ENCODE data around the gene TMIGD1. TPM values are rescaled to one million over a fixed set of nuclear protein-coding genes. Genes with fewer than 3 reads are reported as not detected.

TMIGD1 gene
- total and polyA plus RNA-seq, 2 of the 13 experiments (the other 11 are each of a cell fraction or from before 2014, with no cell fraction given), result not detected

DNA sequence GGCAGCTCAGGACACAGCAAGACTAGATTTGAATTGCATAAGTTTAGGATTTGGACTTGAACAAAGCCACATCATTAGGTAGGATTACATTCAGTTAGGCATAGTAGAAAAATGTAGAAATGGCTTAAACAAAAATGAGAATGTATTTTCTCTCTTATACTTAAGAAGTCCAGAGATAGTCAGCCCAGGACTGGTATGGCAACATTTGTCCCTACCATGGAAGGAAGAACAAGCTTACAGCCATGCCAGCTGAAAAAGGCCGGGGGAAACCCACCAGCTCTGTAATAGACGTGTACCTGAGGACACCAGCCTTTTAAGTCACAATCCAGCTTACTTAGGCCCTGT is 11.2 kb upstream of the TMIGD1 start (continued):
- TF ChIP-seq KLF6 (CRISPR knock-in tag; IDR thresholded peaks at IDR 0.05) (no peak), ZFP36 (IDR thresholded peaks at IDR 0.05; ENCODE audit: borderline replicate concordance, low read depth, low read length, partially characterized antibody) (no peak), ZBTB38 (CRISPR knock-in tag; IDR thresholded peaks at IDR 0.05) (no peak), DMAP1 (CRISPR knock-in tag; IDR thresholded peaks at IDR 0.05) (no peak), CEBPB (IDR thresholded peaks at IDR 0.05; ENCODE audit: borderline replicate concordance, low read depth, low read length) (no peak), SIX4 (CRISPR knock-in tag; IDR thresholded peaks at IDR 0.05) (no peak), TEAD2 (CRISPR knock-in tag; IDR thresholded peaks at IDR 0.05) (no peak), PITX1 (CRISPR knock-in tag; IDR thresholded peaks at IDR 0.05) (no peak), ZNF816 (CRISPR knock-in tag; IDR thresholded peaks at IDR 0.05; ENCODE audit: borderline replicate concordance) (no peak), ZNF782 (CRISPR knock-in tag; IDR thresholded peaks at IDR 0.05; ENCODE audit: borderline replicate concordance) (no peak), ISX (CRISPR knock-in tag; conservative IDR thresholded peaks at IDR 0.05) (no peak), HNF4G (IDR thresholded peaks at IDR 0.05; ENCODE audit: borderline replicate concordance, low read depth, low read length) (no peak), HNF4G (CRISPR knock-in tag; IDR thresholded peaks at IDR 0.05; ENCODE audit: borderline replicate concordance, low read depth) (0 out of 2 replicates have a peak, but pooled peaks have one; percentile 0), FOXK2 (IDR thresholded peaks at IDR 0.05) (no peak), ZNF746 (CRISPR knock-in tag; IDR thresholded peaks at IDR 0.05) (0 out of 2 replicates have a peak, but pooled peaks have one; percentile 15), SP1 (IDR thresholded peaks at IDR 0.05) (no peak), SP1 (CRISPR knock-in tag; IDR thresholded peaks at IDR 0.05) (no peak), ZNF7 (CRISPR knock-in tag; IDR thresholded peaks at IDR 0.05) (no peak), SYNCRIP (IDR thresholded peaks at IDR 0.05; ENCODE audit: insufficient read depth, low read depth, low read length) (no peak), ZNF616 (CRISPR knock-in tag; IDR thresholded peaks at IDR 0.05; ENCODE audit: low read depth) (no peak), HMG20A (CRISPR knock-in tag; IDR thresholded peaks at IDR 0.05; ENCODE audit: borderline replicate concordance) (no peak), MAFG (CRISPR knock-in tag; IDR thresholded peaks at IDR 0.05) (no peak), CHD4 (IDR thresholded peaks at IDR 0.05; ENCODE audit: borderline replicate concordance, low read length) (no peak), NFRKB (IDR thresholded peaks at IDR 0.05) (no peak), RARG (CRISPR knock-in tag; IDR thresholded peaks at IDR 0.05; ENCODE audit: low read depth) (no peak)
- TF ChIP-seq, protein P1, sequence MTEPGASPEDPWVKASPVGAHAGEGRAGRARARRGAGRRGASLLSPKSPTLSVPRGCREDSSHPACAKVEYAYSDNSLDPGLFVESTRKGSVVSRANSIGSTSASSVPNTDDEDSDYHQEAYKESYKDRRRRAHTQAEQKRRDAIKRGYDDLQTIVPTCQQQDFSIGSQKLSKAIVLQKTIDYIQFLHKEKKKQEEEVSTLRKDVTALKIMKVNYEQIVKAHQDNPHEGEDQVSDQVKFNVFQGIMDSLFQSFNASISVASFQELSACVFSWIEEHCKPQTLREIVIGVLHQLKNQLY (CRISPR knock-in tag; IDR thresholded peaks at IDR 0.05), result no peak
- TF ChIP-seq, protein P2, sequence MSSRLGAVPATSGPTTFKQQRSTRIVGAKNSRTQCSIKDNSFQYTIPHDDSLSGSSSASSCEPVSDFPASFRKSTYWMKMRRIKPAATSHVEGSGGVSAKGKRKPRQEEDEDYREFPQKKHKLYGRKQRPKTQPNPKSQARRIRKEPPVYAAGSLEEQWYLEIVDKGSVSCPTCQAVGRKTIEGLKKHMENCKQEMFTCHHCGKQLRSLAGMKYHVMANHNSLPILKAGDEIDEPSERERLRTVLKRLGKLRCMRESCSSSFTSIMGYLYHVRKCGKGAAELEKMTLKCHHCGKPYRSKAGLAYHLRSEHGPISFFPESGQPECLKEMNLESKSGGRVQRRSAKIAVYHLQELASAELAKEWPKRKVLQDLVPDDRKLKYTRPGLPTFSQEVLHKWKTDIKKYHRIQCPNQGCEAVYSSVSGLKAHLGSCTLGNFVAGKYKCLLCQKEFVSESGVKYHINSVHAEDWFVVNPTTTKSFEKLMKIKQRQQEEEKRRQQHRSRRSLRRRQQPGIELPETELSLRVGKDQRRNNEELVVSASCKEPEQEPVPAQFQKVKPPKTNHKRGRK (CRISPR knock-in tag; IDR thresholded peaks at IDR 0.05), result no peak
- TF ChIP-seq, protein P3, sequence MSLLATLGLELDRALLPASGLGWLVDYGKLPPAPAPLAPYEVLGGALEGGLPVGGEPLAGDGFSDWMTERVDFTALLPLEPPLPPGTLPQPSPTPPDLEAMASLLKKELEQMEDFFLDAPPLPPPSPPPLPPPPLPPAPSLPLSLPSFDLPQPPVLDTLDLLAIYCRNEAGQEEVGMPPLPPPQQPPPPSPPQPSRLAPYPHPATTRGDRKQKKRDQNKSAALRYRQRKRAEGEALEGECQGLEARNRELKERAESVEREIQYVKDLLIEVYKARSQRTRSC (CRISPR knock-in tag; IDR thresholded peaks at IDR 0.05; ENCODE audit: low read depth), result no peak
- TF ChIP-seq, protein P4, sequence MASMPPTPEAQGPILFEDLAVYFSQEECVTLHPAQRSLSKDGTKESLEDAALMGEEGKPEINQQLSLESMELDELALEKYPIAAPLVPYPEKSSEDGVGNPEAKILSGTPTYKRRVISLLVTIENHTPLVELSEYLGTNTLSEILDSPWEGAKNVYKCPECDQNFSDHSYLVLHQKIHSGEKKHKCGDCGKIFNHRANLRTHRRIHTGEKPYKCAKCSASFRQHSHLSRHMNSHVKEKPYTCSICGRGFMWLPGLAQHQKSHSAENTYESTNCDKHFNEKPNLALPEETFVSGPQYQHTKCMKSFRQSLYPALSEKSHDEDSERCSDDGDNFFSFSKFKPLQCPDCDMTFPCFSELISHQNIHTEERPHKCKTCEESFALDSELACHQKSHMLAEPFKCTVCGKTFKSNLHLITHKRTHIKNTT (CRISPR knock-in tag; IDR thresholded peaks at IDR 0.05), result no peak
- TF ChIP-seq, protein P5, sequence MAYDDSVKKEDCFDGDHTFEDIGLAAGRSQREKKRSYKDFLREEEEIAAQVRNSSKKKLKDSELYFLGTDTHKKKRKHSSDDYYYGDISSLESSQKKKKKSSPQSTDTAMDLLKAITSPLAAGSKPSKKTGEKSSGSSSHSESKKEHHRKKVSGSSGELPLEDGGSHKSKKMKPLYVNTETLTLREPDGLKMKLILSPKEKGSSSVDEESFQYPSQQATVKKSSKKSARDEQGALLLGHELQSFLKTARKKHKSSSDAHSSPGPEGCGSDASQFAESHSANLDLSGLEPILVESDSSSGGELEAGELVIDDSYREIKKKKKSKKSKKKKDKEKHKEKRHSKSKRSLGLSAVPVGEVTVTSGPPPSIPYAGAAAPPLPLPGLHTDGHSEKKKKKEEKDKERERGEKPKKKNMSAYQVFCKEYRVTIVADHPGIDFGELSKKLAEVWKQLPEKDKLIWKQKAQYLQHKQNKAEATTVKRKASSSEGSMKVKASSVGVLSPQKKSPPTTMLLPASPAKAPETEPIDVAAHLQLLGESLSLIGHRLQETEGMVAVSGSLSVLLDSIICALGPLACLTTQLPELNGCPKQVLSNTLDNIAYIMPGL (CRISPR knock-in tag; IDR thresholded peaks at IDR 0.05; ENCODE audit: borderline replicate concordance in 1 of 2, low read depth in 1 of 2), result no peak
